ENCODE measurements around the gene HS6ST2. TPM values are rescaled to one million over a fixed set of nuclear protein-coding genes. Genes with fewer than 3 reads are reported as not detected.

HS6ST2 gene
- total RNA-seq, 1 donor, result not detected

DNA sequence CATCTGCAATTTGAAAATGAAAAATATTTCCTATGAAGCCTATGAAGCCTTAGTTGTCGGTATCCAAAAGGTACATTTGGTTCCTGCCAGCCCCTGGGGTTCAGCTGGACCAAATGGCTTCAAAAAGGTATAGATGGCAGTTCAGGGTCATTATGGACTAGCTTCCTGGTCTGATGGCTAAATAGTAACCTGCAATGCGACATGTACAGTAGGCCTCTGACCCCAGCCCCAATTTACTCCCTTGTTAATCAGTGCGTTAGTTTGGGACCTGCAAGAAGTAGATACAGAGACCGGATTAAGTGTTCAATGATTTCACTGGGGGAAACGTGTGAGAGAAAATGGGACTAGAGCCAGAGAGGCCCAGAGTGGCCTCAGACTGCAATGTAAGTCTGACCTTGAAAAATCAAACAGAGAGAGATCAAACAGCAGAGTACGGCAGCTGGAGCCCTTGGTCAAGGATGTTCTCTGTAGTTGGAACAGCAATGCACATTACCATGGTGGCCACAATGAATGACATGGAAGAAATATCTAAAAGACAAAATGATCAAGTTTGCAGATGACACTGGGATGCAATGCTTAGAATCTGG is 354.6 kb downstream of the HS6ST2 start:
- no peak overlapping the region for H3K4me3 ChIP-seq (ENCODE audit: low read depth, low read length)
- no peak for TF ChIP-seq CTCF (IDR thresholded peaks at IDR 0.05; ENCODE audit: insufficient read depth, low read depth, low read length)
- DNase-seq (ENCODE audit: low read depth), result no peak

DNA sequence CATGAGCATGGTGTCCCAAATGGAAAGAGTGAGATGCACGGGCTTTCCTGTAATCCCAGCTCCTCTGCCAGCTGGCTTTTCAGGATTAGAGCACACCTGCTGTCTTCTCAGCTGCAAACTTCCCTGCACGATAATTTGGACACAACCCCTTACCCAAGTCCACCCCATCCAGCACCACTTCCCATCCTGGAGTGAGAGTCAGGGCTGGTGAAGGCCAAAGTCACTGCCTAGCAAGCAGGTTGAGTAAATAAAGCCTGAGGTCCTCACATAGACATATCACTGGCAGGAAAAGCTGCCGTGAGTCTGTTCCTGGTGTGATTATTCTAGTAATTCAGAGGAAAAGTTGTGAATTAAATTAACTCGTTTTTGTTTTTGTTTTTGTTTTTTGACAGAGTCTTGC is 355.7 kb downstream of the HS6ST2 start:
- TF ChIP-seq CTCF (IDR thresholded peaks at IDR 0.05; ENCODE audit: insufficient read depth, low read depth, low read length), result no peak
- no peak overlapping the region for H3K4me3 ChIP-seq (ENCODE audit: low read depth, low read length)
- DNase-seq (ENCODE audit: low read depth), result no peak

DNA sequence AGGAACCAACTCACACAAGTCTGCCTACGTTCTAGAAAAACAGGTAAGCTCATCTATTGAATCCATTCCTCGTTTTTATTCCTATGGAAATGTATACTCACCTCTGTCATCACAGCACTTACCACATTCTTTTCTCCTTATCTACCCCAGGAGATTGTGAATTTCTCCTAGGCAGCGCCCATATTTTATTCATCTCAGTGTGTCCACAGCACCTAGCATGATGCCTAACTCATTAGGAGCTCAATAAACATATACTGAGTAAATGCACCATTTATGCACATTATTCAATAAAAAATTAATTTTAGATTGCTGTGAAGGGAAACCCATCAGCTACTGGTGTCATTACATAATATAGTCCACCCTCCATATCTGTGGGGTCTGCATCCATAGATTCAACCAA is 363.4 kb downstream of the HS6ST2 start:
- DNase-seq (ENCODE audit: low read depth), result no peak
- TF ChIP-seq CTCF (IDR thresholded peaks at IDR 0.05; ENCODE audit: insufficient read depth, low read depth, low read length), result no peak
- H3K4me3 ChIP-seq (ENCODE audit: low read depth, low read length), result no peak overlapping the region

DNA sequence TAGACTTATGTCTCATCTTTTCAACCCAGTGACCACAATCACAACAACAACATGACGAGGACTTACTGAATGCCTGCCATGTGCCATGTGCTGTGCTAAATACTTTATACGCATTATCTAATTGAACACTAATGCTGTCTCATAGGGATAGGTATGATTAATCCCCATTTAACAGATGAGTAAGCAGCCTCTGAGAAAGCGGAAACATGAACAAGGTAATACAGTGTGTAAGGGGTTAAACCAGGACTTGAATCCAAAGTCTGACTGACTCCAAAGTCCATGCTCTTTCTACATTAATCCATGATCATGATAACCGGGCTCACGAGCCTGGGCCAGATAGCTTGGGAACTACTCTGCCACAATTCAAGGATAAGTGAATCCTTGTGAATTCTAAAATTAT is 364.3 kb downstream of the HS6ST2 start:
- no peak for TF ChIP-seq CTCF (IDR thresholded peaks at IDR 0.05; ENCODE audit: insufficient read depth, low read depth, low read length)
- no peak for DNase-seq (ENCODE audit: low read depth)
- no peak overlapping the region for H3K4me3 ChIP-seq (ENCODE audit: low read depth, low read length)

- DNase-seq (ENCODE audit: low read depth), result peak; percentile 35
- peak; percentile 66 for TF ChIP-seq CTCF (IDR thresholded peaks at IDR 0.05; ENCODE audit: insufficient read depth, low read depth, low read length)
Observed at GRCh38 chrX:132592880-132593279, 365.5 kb downstream of the HS6ST2 start.

DNA sequence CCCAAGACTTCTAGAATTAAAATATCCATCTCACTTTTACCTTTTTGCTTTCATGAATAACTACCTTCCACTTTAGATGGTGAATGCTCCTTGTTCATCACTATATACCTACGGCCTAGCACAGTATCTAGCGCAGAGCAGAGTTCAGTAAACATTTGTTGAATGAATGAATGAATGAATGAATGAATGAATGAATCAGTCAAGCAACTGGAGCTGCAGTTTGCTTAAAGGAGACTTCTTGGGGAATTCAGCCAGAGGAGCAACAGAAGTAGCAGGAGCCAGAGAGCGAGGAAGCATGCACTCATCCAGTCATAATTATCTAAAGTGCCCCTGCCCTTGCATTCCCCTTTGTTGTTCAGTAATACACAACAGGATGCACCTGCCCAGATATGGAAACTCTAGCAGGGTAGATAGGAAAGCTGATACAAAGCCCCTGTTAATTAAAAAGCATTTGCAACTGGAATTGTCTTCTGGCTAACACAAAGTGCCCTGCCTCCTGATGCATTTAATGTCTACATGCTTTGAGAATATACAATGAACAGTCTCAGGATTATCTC is 366.6 kb downstream of the HS6ST2 start:
- no peak for DNase-seq (ENCODE audit: low read depth)

More at GRCh38 chrX:132592880-132593279, 365.5 kb downstream of the HS6ST2 start:
- H3K4me3 ChIP-seq (ENCODE audit: low read depth, low read length), result no peak overlapping the region

More for the DNA sequence above, 366.6 kb downstream of the HS6ST2 start:
- no peak for TF ChIP-seq CTCF (IDR thresholded peaks at IDR 0.05; ENCODE audit: insufficient read depth, low read depth, low read length)
- H3K4me3 ChIP-seq (ENCODE audit: low read depth, low read length), result no peak overlapping the region
